ENCODE measurements around the gene TPPP2. TPM values are rescaled to one million over a fixed set of nuclear protein-coding genes. Genes with fewer than 3 reads are reported as not detected.
"Not testable (repeated sequence)": the region's sequence is repeated elsewhere in the genome, so short reads cannot be mapped to it uniquely, and the experiment has no call there.

The TPPP2 gene
- not detected in 2 replicates for polyA plus RNA-seq (2014; cell fraction: cytosol; rRNA removed)
- not detected in 2 replicates for polyA plus RNA-seq (2014; cell fraction: nucleus; rRNA removed)

GRCh38 chr14:21029917-21030316 is at the start of gene TPPP2:
Gene TPPP2 (plus strand): TSS chr14:21030217. CDS start chr14:21030582, 365 bp downstream.
- DNase-seq (ENCODE audit: low spot score): no peak

GRCh38 chr14:20980906-20981305 is 49.1 kb upstream of the TPPP2 start:
- DNase-seq (ENCODE audit: low spot score): no peak

GRCh38 chr14:20982646-20983369 is 47.2 kb upstream of the TPPP2 start:
- no peak for DNase-seq (ENCODE audit: low spot score)

GRCh38 chr14:20985650-20986049 is 44.4 kb upstream of the TPPP2 start:
- DNase-seq (ENCODE audit: low spot score): not testable (repeated sequence)

DNA sequence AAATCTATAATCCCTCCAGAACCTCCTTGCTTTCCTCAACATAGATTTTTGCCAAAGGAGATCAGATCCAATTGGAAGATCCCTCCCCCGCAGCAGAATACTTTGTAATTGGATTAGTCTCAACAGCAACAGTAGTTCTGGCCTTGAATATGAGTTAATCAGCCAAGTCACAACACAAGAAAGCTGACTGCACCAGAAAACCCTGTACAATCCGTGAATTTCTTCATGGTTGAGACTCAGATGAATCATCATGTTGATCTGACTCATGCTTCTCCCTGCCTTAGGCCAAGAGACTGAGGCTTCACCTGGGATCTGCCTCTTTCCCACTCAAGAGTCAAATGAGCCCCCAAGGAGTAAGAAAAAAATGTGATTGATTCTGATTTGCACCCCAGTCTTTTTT is 43.2 kb upstream of the TPPP2 start:
- DNase-seq (ENCODE audit: low spot score): no peak

- no peak for DNase-seq (ENCODE audit: low spot score)
Observed at GRCh38 chr14:20988717-20989470, 41.1 kb upstream of the TPPP2 start.

GRCh38 chr14:20989471-20989786 is 40.6 kb upstream of the TPPP2 start:
- no peak for DNase-seq (ENCODE audit: low spot score)

DNA sequence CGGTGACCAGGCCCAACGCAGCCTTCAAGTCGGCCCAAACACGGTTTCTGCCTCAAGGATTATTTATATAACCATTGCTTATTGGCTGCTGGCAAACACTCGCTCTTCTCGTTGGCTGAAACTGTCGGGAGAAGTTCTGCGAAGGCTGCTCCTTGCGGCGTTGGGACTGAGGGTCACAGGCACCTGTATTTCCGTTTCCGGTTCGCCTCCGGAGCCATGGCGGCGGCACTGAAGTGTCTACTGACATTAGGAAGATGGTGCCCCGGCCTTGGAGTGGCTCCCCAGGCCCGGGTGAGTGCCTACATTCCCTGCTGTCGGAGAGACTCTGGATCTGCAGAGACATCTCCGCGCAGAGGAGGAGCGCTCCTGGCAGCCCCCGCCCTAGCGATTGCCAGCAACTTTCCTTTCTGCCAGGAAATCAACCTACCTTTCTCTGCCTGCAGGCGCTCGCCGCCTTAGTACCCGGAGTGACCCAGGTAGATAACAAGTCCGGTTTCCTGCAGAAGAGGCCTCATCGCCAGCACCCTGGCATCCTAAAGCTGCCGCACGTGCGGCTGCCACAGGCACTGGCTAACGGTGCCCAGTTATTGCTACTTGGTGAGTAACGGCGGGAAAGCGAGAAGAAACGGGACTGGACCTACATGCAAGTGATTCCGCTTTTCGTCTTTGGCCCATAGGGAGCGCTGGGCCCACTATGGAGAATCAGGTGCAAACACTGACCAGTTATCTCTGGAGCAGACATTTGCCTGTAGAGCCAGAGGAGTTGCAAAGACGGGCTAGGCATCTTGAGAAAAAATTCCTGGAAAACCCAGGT is 40.0 kb upstream of the TPPP2 start, which contains the start of gene METTL17:
METTL17 (plus strand) TSS at position 194 of the 814 bp plus-strand sequence; CDS start at position 217, 23 bp downstream.
- DNase-seq (ENCODE audit: low spot score): peak; percentile 96

GRCh38 chr14:20996521-20996920 is 33.5 kb upstream of the TPPP2 start:
- no peak for DNase-seq (ENCODE audit: low spot score)

GRCh38 chr14:20997115-20997514 is 32.9 kb upstream of the TPPP2 start:
- DNase-seq (ENCODE audit: low spot score): no peak

- DNase-seq (ENCODE audit: low spot score): no peak
Observed at GRCh38 chr14:20997564-20997963, 32.5 kb upstream of the TPPP2 start.

GRCh38 chr14:20998139-20998538 is 31.9 kb upstream of the TPPP2 start:
- DNase-seq (ENCODE audit: low spot score): no peak

DNA sequence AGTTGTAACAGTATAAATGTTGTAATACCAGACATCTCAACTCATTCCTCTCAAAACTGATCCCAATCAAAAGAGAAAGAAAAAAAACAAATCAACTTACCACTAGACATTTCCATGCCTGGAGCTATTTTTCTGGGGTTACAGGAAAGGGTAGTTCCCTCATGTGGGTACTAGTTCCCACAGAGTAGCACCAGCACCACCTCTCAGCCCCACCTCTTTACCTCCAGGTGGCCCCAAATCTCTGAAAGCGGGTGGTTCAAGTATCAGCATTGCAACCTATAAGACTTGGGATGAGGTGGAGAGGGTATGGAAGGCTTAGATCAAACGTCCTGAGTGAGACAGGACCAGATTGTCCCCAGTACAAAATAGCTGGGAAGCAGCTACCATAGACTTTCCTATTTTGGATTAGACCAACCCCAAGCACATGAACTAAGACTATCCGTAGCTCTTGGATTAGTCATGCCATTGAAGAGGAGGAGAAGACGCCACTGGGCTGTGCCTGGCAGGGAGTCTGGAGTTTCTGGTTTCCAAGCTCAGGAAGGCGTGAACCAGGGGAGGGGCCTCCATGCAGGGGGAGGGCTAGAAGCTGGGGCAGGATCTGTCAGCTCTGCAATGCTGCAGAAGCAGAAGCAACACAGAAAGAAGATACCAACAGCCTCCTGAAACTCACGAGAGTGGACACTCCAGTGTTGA is 31.2 kb upstream of the TPPP2 start, which contains the start of gene SLC39A2:
SLC39A2 (plus strand) TSS at position 620 of the 693 bp plus-strand sequence. CDS start 154 bp downstream, outside the sequence.
- DNase-seq (ENCODE audit: low spot score): no peak

DNA sequence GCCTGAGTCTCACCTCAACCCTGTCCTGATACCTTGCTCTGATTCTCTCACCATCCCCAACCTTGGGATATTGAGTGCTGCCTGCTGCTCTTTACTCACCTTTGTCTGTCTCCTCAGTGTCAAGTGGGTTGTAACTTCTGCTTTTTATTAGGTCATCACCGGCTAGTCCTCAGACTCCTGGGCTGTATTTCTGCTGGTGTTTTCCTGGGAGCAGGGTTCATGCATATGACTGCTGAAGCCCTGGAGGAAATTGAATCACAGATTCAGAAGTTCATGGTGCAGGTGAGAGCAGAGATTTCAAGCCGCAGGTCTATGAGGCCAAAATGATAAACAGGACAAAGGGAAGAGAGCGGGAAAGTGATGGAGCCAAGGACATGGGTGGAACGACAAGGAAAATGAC is 30.4 kb upstream of the TPPP2 start:
- DNase-seq (ENCODE audit: low spot score): no peak

GRCh38 chr14:21001218-21001617 is 28.8 kb upstream of the TPPP2 start:
- DNase-seq (ENCODE audit: low spot score): no peak

DNA sequence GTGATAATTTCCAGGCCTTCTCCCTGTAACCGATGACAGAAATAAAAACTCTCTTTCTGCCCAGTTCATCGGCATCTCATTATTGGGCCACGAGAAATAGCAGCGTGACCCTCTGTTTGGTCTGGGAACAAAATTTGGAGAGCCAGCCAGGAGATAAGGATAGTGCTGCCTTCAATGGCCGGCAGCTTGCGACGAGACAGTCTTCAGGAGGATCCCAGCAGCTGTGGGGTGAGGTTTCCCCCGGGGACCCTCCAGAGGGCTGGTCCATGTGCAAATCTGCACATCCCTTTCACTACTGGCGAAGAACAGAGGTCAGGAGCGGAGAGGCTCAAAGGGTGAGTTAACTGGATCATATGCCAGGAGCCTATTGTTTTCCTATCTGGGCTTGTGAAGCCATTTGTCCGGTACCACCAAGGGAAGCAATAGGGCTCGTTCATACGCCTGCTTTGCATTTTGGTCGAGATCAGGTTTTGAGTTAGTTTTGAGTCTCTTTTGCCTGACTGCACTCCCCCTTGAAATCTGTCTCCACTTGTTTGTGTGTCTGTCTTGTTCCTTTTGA is 26.1 kb upstream of the TPPP2 start:
- DNase-seq (ENCODE audit: low spot score): peak; percentile 35

- DNase-seq (ENCODE audit: low spot score): not testable (repeated sequence)
Observed at GRCh38 chr14:21009721-21010120, 20.3 kb upstream of the TPPP2 start.

DNA sequence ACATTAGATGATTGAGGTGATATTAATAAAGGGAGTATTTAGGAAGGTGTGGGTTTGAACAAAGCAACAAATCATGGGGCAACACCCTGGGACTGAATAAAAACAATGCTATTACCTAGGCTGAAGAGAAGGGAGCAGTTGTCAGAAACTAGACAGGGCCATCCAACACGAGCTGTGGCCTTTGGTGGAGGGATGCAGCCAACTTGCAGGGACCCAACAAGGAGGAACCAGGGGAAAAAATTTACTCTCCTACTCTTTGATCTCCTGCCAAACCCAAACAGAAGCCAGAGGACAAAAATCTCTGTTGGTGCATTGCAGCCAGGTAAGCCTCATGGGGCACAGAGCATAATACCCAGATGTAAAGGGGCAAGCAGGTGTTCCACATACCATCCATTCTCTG is 18.9 kb upstream of the TPPP2 start:
- no peak for DNase-seq (ENCODE audit: low spot score)

GRCh38 chr14:21014761-21015190 is 15.2 kb upstream of the TPPP2 start:
- peak; percentile 84 for DNase-seq (ENCODE audit: low spot score)

DNA sequence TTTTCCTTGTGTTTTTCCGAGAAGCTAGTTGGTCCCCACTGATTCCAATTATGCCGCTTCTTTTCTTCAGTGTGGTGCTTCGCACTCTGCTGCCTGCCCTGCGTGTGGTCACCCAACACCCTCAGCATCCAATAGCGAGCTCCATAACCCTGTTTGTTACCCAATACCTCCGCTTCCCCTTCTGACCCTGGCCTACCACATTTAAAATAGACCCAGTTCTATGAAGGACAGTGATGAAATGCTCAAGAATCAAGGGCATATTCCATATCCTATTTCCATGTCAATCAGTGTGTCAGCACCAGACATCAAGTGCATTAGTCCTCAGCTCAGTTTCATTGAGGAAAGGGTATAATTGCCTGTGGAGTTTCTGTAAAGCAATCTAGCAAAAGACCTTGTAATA is 14.7 kb upstream of the TPPP2 start:
- no peak for DNase-seq (ENCODE audit: low spot score)

All from SK-N-DZ (cell line).